ENCODE measurements around the gene GPR132.

- TF ChIP-seq CTCF (IDR thresholded peaks at IDR 0.05) (no peak), POLR2AphosphoS5 (IDR thresholded peaks at IDR 0.05) (no peak), POLR2A (IDR thresholded peaks at IDR 0.05) (no peak)
Observed at GRCh38 chr14:105069522-105069870, 4.3 kb upstream of the GPR132 start.
